C4-2B (cell line): ENCODE measurements around the gene CRCP.
"Not testable (repeated sequence)": the region's sequence is repeated elsewhere in the genome, so short reads cannot be mapped to it uniquely, and the experiment has no call there.

Experiments used
- H3K27ac ChIP-seq: fragments of 450-650 bp; 2 replicates; pipeline ENCODE4 v1.5.1; 2017
- ZFX ChIP-seq: fragments of 450-650 bp; IDR thresholded peaks from 2 replicates; pipeline ENCODE4 v1.6.1; 2017
- TF ChIP-seq, protein P1 (sequence below): fragments of 450-650 bp; conservative IDR thresholded peaks from 2 replicates; pipeline ENCODE4 v1.5.1; 2017; ENCODE audit warnings: mild to moderate bottlenecking

CRCP gene

DNA sequence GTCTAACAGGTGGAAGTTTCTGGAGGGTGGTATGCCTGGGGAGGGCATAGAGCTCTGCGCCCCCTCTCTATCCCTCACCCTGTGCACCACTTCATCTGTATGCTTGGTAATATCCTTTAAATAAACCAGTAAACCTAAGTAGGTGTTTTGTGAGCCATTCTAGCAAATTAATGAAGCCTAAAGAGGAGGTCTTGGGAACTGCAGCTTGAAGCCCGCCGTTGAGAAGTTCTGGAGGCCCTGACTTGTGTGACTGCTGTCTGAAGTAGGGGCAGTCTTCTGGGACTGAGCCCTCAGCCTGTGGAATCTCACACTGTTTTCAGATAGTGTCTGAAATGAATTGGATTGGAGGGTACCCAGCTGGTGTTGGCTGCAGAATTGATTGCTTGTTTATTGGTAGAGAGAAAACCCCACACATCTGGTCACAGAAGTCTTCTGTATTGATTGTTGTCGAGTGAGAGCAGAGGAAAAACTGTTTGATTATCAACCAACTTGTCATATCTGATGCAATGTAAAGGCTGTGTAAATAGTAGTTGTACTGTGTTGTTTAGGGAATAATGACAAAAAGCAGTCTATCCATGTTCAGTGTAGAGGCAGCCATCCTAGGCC, 4.7 kb downstream of the CRCP start:
- TF ChIP-seq ZFX, result no peak
- TF ChIP-seq, protein P1, sequence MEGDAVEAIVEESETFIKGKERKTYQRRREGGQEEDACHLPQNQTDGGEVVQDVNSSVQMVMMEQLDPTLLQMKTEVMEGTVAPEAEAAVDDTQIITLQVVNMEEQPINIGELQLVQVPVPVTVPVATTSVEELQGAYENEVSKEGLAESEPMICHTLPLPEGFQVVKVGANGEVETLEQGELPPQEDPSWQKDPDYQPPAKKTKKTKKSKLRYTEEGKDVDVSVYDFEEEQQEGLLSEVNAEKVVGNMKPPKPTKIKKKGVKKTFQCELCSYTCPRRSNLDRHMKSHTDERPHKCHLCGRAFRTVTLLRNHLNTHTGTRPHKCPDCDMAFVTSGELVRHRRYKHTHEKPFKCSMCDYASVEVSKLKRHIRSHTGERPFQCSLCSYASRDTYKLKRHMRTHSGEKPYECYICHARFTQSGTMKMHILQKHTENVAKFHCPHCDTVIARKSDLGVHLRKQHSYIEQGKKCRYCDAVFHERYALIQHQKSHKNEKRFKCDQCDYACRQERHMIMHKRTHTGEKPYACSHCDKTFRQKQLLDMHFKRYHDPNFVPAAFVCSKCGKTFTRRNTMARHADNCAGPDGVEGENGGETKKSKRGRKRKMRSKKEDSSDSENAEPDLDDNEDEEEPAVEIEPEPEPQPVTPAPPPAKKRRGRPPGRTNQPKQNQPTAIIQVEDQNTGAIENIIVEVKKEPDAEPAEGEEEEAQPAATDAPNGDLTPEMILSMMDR, result no peak
- H3K27ac ChIP-seq, result peak overlapping the region; percentile 22; the same call in 1 of the 2 replicates

DNA sequence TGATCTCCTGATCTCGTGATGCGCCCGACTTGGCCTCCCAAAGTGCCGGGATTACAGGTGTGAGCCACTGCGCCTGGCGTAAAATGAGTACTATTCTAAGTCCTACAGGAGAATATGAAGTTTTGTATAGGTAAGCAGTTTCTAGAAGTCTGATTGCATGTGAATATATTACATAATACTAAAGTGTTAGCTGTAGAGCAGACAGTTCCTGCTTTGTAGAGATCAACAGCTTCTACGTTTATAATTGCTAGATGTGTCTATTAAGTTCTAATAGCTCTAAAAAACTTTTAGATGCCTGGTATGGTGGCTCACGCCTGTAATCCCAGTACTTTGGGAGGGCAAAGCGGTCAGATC, 8.5 kb downstream of the CRCP start:
- no peak overlapping the region; the same call in 1 of the 2 replicates for H3K27ac ChIP-seq
- TF ChIP-seq, protein P1, result no peak
- TF ChIP-seq ZFX, result no peak

DNA sequence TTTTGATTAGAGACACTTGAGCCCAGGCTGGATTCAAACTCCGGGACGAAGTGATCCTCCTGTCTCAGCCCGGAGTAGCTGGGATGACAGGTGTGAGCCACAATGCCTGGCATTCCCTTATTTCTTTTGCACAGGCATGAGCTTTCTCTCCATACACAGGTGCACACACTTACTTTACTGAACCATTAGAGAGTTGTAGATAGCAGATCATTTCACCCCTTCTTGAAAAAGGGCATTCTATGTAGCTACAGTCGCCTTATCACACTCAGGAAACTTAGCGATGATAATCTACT, 9.9 kb downstream of the CRCP start:
- not testable (repeated sequence) for H3K27ac ChIP-seq

DNA sequence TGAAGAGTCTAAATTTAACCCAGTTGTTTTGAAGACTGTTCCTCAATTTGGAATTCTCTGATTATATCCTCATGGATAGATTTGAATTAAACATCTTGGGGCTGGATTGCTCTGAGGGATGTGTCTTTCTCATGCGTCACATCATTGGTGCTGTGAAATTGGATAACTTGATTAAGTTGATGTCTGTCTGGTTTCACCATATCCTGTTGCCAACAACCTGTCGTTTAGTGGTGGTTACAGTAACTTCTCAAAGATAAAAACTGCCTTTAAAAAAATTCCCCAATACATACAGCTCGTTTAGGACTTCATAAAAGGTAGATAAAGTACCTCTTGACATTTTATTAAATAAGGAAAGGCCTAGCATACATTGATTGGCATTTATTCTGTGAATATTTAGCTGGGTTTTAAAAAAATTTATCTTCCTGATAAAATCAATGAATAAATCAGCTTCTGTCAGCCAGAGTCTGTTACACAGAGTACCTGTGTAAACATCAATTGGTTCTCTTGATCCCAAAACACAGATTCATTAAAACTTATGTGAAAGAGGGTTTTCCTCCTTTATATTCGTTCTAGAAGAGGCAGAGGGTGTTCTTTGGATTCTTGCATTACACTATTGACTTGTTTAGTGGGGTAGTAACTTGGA, 10.5 kb downstream of the CRCP start:
- H3K27ac ChIP-seq, result no peak overlapping the region
- TF ChIP-seq ZFX, result no peak
- TF ChIP-seq, protein P1, result no peak

DNA sequence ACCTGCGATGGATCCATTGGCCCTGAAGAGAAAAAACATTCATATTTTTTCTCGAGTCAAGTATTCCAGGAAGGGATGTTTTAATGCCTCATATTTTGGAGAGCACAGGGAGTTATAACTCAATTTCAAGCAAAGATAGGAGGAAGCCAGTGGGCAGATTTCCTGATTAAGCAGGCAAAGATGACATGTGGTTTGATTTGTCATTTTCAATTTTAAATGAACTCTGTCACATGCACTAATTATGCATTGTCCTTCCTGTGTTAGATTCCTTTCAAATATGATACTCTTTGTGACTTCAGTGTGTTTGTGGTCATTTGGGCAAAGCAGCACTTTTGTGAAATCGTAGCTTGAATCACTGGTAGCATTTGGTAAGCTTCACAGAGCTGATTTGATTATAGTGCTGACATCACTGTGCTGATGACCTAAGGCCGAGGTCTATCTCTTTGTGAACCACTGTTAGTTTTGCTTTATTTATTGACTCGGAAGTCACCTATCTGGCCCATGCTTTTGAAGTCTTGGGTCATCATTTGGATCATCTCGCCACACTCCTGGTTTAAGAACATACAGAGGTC, 11.2 kb downstream of the CRCP start:
- H3K27ac ChIP-seq, result not testable (repeated sequence)

DNA sequence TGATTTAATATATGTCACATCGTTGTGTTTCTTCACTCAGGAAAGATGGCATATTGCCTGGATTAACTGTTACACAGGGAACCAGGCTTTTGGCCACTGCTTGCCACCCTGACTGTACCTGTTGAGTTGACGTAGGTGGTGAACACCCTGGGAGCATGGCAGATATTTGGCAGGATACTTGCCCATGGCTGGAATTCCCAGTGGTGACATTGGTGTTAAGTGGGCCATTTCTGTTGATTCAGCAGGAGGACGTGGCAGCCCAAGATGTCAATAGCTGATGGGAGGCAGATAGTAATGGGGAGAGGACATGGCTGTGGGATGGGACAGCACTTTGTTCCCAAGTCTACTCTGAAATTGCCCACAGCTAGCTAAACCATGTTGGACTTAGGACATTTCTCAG, 12.5 kb downstream of the CRCP start:
- not testable (repeated sequence) for H3K27ac ChIP-seq

DNA sequence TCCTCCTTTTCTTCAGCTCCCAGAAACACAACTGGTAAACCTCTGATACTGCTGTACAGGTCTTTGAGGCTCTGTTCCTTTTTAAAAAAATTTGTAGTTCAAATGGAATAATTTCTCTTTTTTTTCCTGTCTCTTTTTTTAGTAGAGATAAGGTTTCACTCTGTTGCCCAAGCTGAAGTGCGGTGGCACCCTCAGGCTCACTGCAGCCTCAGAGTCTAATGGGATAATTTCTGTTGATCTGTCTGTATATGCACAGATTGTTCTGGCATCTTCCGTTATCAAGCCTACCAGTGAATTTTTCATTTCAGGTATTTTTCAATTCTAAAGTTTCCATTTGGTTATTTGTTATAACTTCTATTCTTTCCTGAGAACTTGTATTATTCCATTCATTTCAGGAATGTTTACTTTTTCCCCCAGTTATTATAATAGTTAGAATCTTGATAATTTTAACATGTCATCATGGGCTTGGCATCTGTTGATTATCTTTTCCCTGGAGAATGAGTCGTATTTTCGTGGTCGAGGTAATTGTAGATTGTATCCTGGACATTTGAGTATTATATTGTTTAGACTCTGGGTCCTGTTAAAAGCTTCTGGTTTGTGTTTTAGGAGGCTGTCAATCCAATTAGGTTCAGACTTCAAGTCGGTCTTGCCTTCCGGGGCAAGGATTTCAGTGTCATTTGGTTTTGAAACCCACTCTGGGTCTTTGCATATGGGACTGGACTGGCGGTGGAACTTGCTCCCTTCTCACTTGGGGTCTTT, 24.5 kb downstream of the CRCP start:
- TF ChIP-seq ZFX, result no peak
- TF ChIP-seq, protein P1, result no peak
- H3K27ac ChIP-seq, result no peak overlapping the region

DNA sequence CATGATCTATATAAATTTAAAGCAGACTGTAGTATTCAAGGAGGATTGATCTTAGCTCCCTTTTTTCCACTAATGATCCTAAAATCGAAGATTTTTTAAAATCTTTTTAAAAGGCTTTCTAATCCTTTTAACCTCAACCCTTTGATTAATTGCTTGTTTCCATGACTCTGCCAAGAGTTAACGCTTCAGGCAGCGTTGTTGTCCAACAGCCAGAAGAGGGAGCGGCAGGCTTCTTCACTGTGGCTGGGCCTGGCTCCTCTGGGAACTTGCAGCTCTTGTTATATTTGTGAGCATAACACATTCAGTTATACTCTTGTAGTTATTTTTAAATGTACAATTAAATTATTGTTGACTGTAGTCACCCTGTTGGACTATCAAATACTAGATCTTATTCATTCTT, 26.3 kb downstream of the CRCP start:
- H3K27ac ChIP-seq, result no peak overlapping the region

More for the DNA sequence above, 26.3 kb downstream of the CRCP start:
- TF ChIP-seq, protein P1, result no peak; the same call in 1 of the 2 replicates
- no peak for TF ChIP-seq ZFX
